Right lobe of liver (tissue), 4 donors: ENCODE results near the gene CREM.

Experiments
- CTCF ChIP-seq, 4 donors: fragments of 200-600 bp in 3 of 4; fragments of 450-650 bp in 1 of 4; IDR thresholded peaks; one replicate each; pipeline versions ENCODE4 v1.5.1 to v1.8.0; 2016 to 2022; ENCODE audit warnings: antibody characterized with exemption in 4 of 4, mild to moderate bottlenecking in 2 of 4
- POLR2A ChIP-seq: fragments of 450-650 bp; IDR thresholded peaks from one replicate; pipeline ENCODE4 v1.6.1; 2017; ENCODE audit warnings: antibody characterized with exemption, mild to moderate bottlenecking
- donor health status: DM: no; HTN: no; CAD: no.
- donor health status: DM: no; HTN: no; CAD: no.
- donor health status: DM: no; HTN: yes; CAD: no.

GRCh38 chr10:35161906-35162305 is 35.3 kb downstream of the CREM start:
- TF ChIP-seq CTCF (IDR thresholded peaks at IDR 0.05) (no peak), POLR2A (no peak)
